ENCODE measurements around the gene ACACB. TPM values are rescaled to one million over a fixed set of nuclear protein-coding genes. Genes with fewer than 3 reads are reported as not detected.

ACACB gene
- total RNA-seq, 1 donor from 2014 or later: 4.4 TPM

DNA sequence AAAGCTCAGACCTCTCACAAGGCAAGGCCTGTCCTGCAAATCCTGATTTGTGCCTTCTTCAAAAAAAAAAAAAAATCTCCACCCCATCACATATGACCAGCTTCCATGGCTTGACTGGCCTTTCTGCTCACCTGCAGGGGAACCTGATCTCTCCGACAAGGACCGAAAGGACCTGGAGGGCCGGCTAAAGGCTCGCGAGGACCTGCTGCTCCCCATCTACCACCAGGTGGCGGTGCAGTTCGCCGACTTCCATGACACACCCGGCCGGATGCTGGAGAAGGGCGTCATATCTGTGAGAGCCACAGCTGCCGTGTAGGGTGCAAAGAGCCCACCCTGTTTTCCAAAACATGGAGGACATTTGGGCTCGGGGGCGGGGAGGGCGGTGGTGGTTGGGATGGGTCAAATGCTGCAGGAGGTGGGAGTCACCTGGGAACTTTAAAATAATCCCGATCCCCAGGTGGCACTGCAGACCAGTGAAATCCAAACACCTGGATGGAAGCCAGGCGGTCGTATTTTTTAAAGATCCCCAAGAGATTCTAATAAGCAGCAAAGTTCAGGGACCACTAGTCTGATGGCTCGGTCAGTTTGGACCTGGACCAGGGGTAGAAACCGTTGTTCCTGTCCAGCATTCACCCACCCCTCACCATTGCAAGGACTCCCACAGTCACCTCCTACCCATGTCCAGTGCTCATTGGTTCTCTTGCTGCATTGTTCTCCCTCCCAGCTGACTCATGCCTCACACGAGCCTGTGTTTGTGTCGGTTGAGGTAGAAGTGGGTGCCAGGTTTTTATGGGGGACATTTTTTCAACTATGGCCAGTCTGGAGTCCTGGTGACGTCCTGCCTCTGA, 147.9 kb downstream of the ACACB start:
- H3K4me3 Mint-ChIP-seq (ENCODE audit: unreplicated experiment): no peak overlapping the region
- peaks cover 6% of the 10 kb centered on the region for H3K9me3 Mint-ChIP-seq (ENCODE audit: unreplicated experiment)
- TF ChIP-seq, protein P1, sequence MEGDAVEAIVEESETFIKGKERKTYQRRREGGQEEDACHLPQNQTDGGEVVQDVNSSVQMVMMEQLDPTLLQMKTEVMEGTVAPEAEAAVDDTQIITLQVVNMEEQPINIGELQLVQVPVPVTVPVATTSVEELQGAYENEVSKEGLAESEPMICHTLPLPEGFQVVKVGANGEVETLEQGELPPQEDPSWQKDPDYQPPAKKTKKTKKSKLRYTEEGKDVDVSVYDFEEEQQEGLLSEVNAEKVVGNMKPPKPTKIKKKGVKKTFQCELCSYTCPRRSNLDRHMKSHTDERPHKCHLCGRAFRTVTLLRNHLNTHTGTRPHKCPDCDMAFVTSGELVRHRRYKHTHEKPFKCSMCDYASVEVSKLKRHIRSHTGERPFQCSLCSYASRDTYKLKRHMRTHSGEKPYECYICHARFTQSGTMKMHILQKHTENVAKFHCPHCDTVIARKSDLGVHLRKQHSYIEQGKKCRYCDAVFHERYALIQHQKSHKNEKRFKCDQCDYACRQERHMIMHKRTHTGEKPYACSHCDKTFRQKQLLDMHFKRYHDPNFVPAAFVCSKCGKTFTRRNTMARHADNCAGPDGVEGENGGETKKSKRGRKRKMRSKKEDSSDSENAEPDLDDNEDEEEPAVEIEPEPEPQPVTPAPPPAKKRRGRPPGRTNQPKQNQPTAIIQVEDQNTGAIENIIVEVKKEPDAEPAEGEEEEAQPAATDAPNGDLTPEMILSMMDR (IDR thresholded peaks at IDR 0.05): peak; percentile 61
- H3K4me1 Mint-ChIP-seq (ENCODE audit: unreplicated experiment): no peaks in the 10 kb centered on the region
- H3K27ac Mint-ChIP-seq (ENCODE audit: unreplicated experiment): no peak overlapping the region
- DNase-seq (ENCODE audit: extremely low spot score, unreplicated experiment): no peak
- peaks cover 4% of the 10 kb centered on the region for H3K36me3 Mint-ChIP-seq (ENCODE audit: unreplicated experiment)
- no peaks in the 10 kb centered on the region for H3K27me3 Mint-ChIP-seq (ENCODE audit: unreplicated experiment)

DNA sequence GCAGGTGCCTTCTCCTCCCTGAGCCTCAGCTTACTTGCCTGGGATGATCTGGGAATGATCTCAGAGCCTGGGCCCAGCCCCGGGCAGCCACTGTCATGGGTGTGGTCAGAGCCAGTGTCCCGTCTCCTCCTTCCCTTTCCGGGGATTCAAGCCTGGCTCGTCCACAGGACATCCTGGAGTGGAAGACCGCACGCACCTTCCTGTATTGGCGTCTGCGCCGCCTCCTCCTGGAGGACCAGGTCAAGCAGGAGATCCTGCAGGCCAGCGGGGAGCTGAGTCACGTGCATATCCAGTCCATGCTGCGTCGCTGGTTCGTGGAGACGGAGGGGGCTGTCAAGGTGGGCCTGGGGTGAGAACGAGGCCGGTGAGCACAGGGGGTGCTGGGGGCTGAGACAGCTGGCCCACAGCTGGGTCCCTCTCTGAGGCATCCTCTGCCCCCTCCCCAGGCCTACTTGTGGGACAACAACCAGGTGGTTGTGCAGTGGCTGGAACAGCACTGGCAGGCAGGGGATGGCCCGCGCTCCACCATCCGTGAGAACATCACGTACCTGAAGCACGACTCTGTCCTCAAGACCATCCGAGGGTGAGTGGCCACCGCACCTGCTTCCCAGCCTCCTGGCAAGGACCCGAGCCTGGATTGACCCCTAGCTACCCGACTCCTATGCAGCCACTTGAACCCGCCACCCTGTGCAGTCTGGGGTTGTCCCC, 148.7 kb downstream of the ACACB start:
- Mint-ChIP-seq H3K27me3 (ENCODE audit: unreplicated experiment) (no peaks in the 10 kb centered on the region), H3K27ac (ENCODE audit: unreplicated experiment) (no peak overlapping the region), H3K4me3 (ENCODE audit: unreplicated experiment) (no peak overlapping the region), H3K9me3 (ENCODE audit: unreplicated experiment) (peaks cover 6% of the 10 kb centered on the region), H3K36me3 (ENCODE audit: unreplicated experiment) (peaks cover 4% of the 10 kb centered on the region), H3K4me1 (ENCODE audit: unreplicated experiment) (no peaks in the 10 kb centered on the region)
- TF ChIP-seq, protein P1 (IDR thresholded peaks at IDR 0.05): no peak
- DNase-seq (ENCODE audit: extremely low spot score, unreplicated experiment): no peak

DNA sequence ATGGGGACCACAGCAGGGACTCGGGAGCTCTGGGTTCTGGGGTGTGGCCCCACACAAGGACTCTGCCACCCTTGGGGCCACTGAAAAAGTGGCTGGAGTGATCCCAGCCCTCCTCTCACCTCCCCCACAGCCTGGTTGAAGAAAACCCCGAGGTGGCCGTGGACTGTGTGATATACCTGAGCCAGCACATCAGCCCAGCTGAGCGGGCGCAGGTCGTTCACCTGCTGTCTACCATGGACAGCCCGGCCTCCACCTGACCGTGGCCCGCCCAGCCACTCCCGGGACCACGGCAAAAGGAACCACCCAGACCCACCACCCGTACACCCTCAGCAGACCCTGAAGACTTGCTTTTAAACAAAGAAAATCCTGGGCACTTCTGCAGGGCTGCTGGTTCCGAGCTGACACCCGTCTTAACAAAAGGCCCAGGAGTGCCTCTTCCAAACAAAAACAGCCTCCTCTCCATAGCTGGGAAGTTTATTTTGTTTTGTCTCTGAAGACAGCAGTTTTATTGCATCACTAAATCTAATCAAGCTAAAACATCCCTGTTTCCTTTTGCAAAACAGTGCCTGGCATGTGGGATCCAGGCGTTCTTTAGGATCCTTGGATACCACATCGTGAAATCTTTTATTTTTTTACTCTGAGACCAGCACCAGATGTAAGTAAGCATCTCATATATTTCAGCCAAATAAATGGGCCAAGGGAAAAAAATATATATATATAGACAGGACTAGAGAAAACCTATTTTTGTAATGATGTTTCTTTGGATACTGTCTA, 149.9 kb downstream of the ACACB start:
- peaks cover 4% of the 10 kb centered on the region for H3K36me3 Mint-ChIP-seq (ENCODE audit: unreplicated experiment)
- TF ChIP-seq, protein P1 (IDR thresholded peaks at IDR 0.05): no peak
- peaks cover under 1% of the 10 kb centered on the region for H3K27me3 Mint-ChIP-seq (ENCODE audit: unreplicated experiment)
- no peak overlapping the region for H3K4me3 Mint-ChIP-seq (ENCODE audit: unreplicated experiment)
- H3K27ac Mint-ChIP-seq (ENCODE audit: unreplicated experiment): no peak overlapping the region
- no peaks in the 10 kb centered on the region for H3K4me1 Mint-ChIP-seq (ENCODE audit: unreplicated experiment)
- peaks cover 11% of the 10 kb centered on the region for H3K9me3 Mint-ChIP-seq (ENCODE audit: unreplicated experiment)
- DNase-seq (ENCODE audit: extremely low spot score, unreplicated experiment): no peak

DNA sequence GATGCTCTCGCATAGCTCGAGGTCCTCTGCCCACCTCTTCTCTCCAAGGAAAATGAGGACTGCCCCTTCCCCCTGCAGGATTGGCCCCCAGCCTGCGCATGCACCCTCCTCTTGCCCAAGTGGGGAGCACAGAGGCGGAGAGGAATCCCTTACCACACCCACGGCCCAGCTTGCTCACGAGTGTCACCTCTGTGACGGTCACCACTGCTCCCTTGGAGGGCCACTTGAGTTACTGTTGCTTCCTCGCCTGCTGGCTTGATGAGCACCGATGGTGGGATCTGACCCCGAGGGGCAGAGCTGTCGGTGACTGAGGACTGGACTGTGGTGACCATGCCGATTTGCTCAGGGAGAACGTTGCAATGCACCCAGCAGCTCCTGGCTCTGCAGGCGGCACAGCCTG, 151.0 kb downstream of the ACACB start:
- Mint-ChIP-seq H3K9me3 (ENCODE audit: unreplicated experiment) (peaks cover 11% of the 10 kb centered on the region), H3K27ac (ENCODE audit: unreplicated experiment) (no peak overlapping the region), H3K4me1 (ENCODE audit: unreplicated experiment) (no peaks in the 10 kb centered on the region), H3K27me3 (ENCODE audit: unreplicated experiment) (peaks cover 4% of the 10 kb centered on the region), H3K4me3 (ENCODE audit: unreplicated experiment) (no peak overlapping the region), H3K36me3 (ENCODE audit: unreplicated experiment) (peaks cover 4% of the 10 kb centered on the region)
- no peak for DNase-seq (ENCODE audit: extremely low spot score, unreplicated experiment)
- TF ChIP-seq, protein P1 (IDR thresholded peaks at IDR 0.05): no peak
